Trophoblast cell (in vitro differentiated cells and primary cell): ENCODE results near the gene GPR87.

Experiments
- DNase-seq, 2 donors: peaks; one replicate each; pipeline ENCODE4 v3.0.0-alpha.2; 2016
- H2AFZ ChIP-seq: 2 replicates; pipeline ENCODE4 v1.6.1; 2013; ENCODE audit warnings: low read length, moderate library complexity, mild to moderate bottlenecking; ENCODE audit not compliant: insufficient read depth, poor library complexity
- H2AK5ac ChIP-seq: 2 replicates; pipeline ENCODE4 v1.6.1; 2013; ENCODE audit warnings: mild to moderate bottlenecking, low read length
- H2BK120ac ChIP-seq: 2 replicates; pipeline ENCODE4 v1.6.1; 2013; ENCODE audit warnings: low read length, mild to moderate bottlenecking, moderate library complexity; ENCODE audit not compliant: insufficient read depth, poor library complexity
- H2BK12ac ChIP-seq: 2 replicates; pipeline ENCODE4 v1.6.1; 2013; ENCODE audit warnings: mild to moderate bottlenecking, low read length, moderate library complexity
- H2BK5ac ChIP-seq: 2 replicates; pipeline ENCODE4 v1.6.1; 2013; ENCODE audit warnings: low read length, low read depth, moderate library complexity, mild to moderate bottlenecking; ENCODE audit not compliant: poor library complexity
- H3K14ac ChIP-seq: 2 replicates; pipeline ENCODE4 v1.6.1; 2013; ENCODE audit warnings: mild to moderate bottlenecking, low read length
- H3K18ac ChIP-seq: 2 replicates; pipeline ENCODE4 v1.6.1; 2013; ENCODE audit warnings: mild to moderate bottlenecking, low read length
- H3K23ac ChIP-seq: 2 replicates; pipeline ENCODE4 v1.6.1; 2013; ENCODE audit warnings: low read length
- H3K27ac ChIP-seq: 2 replicates; pipeline ENCODE4 v1.5.1; 2013; ENCODE audit warnings: low read depth, mild to moderate bottlenecking, inconsistent platforms, low read length, moderate library complexity
- H3K27me3 ChIP-seq: 2 replicates; pipeline ENCODE4 v1.6.1; 2013; ENCODE audit warnings: inconsistent platforms, mild to moderate bottlenecking, low read length, moderate library complexity; ENCODE audit not compliant: insufficient read depth
- H3K36me3 ChIP-seq, 2 experiments: 1 replicate in 1 of 2; 2 replicates in 1 of 2; pipeline ENCODE4 v1.6.1; 2013; ENCODE audit warnings: low read length in 2 of 2, mild to moderate bottlenecking in 2 of 2, moderate library complexity in 1 of 2; ENCODE audit not compliant: insufficient read depth in 2 of 2, control insufficient read depth in 1 of 2
- H3K4ac ChIP-seq: 2 replicates; pipeline ENCODE4 v1.6.1; 2013; ENCODE audit warnings: low read depth, mild to moderate bottlenecking, low read length, moderate library complexity
- H3K4me1 ChIP-seq, 2 experiments: 1 replicate in 1 of 2; 2 replicates in 1 of 2; pipeline ENCODE4 v1.6.1; 2013; ENCODE audit warnings: low read length in 2 of 2, mild to moderate bottlenecking in 2 of 2, moderate library complexity in 1 of 2; ENCODE audit not compliant: insufficient read depth in 2 of 2, control insufficient read depth in 1 of 2
- H3K4me2 ChIP-seq: 2 replicates; pipeline ENCODE4 v1.6.1; 2013; ENCODE audit warnings: inconsistent platforms, mild to moderate bottlenecking, low read length, moderate library complexity
- H3K4me3 ChIP-seq: 2 replicates; pipeline ENCODE4 v1.5.1; 2013; ENCODE audit warnings: mild to moderate bottlenecking, low read depth, low read length, inconsistent platforms
- H3K79me1 ChIP-seq: one replicate; pipeline ENCODE4 v1.6.1; 2013; ENCODE audit warnings: low read length
- H3K79me2 ChIP-seq: 2 replicates; pipeline ENCODE4 v1.6.1; 2013; ENCODE audit warnings: low read length, mild to moderate bottlenecking; ENCODE audit not compliant: control insufficient read depth, insufficient read depth, poor library complexity
- H3K9ac ChIP-seq: 2 replicates; pipeline ENCODE4 v1.6.1; 2013; ENCODE audit warnings: mild to moderate bottlenecking, low read length
- H3K9me3 ChIP-seq: 2 replicates; pipeline ENCODE4 v1.6.1; 2013; ENCODE audit warnings: low read depth, mild to moderate bottlenecking, control low read depth, inconsistent platforms, low read length; ENCODE audit not compliant: insufficient read depth
- H4K12ac ChIP-seq: 2 replicates; pipeline ENCODE4 v1.6.1; 2013; ENCODE audit warnings: low read depth, mild to moderate bottlenecking, low read length, moderate library complexity
- H4K8ac ChIP-seq: 2 replicates; pipeline ENCODE4 v1.6.1; 2013; ENCODE audit warnings: low read depth, mild to moderate bottlenecking, low read length, moderate library complexity
- H4K91ac ChIP-seq: one replicate; pipeline ENCODE4 v1.6.1; 2013; ENCODE audit warnings: low read depth, mild to moderate bottlenecking, low read length, moderate library complexity
- whole genome bisulfite sequencing: extraction: QIAGEN DNeasy Blood & Tissue Kit; methylation state at CpG from one replicate; pipeline ENCODE4 v1.1.7; 2013; ENCODE audit warnings: missing lambda C conversion rate; ENCODE audit not compliant: insufficient read length, insufficient coverage; ENCODE audit errors: extremely low coverage; 5-methylcytosine and 5-hydroxymethylcytosine counted together

GPR87 gene

DNA sequence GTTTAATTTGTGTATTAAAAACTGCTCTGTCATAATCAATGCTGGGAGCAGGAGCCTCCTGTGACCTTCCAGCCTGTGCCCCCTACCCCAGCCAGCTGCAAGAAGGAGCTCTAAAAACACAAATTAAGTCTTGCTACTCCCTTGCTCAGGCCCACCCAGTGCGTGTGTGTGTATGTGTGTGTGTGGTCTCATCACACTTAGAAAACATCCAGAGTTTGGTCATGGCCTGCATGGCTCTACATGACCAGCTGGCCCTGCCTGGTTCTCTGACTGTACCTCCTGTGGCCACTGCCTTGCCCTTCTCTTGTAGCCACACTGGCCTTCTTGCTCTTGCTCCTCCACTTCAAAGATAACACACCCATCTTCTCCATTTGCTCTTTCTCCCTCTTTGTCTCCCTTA is 52.0 kb downstream of the GPR87 start:
- no CpG with 5 or more reads among the region's 1 CpG for WGBS
- Histone ChIP-seq H2BK120ac (no peak overlapping the region), H2BK12ac (no peak overlapping the region), H3K4ac (no peak overlapping the region), H3K27ac (no peak overlapping the region), H3K27me3 (no peaks in the 10 kb centered on the region), H3K4me1 (no peaks in the 10 kb centered on the region), H3K79me2 (no peaks in the 10 kb centered on the region), H3K9me3 (no peaks in the 10 kb centered on the region), H3K4me3 (no peak overlapping the region), H3K9ac (no peak overlapping the region), H2BK5ac (no peak overlapping the region), H2AFZ (no peak overlapping the region), H4K91ac (no peak overlapping the region), H3K23ac (no peak overlapping the region), H3K14ac (no peak overlapping the region), H3K18ac (no peak overlapping the region), H3K4me2 (no peak overlapping the region), H4K12ac (no peak overlapping the region), H4K8ac (no peak overlapping the region), H3K36me3 (peaks cover 10 to 15% of the 10 kb centered on the region in 2 experiments), H3K79me1 (no peaks in the 10 kb centered on the region), H2AK5ac (no peak overlapping the region)
- no peak for DNase-seq

DNA sequence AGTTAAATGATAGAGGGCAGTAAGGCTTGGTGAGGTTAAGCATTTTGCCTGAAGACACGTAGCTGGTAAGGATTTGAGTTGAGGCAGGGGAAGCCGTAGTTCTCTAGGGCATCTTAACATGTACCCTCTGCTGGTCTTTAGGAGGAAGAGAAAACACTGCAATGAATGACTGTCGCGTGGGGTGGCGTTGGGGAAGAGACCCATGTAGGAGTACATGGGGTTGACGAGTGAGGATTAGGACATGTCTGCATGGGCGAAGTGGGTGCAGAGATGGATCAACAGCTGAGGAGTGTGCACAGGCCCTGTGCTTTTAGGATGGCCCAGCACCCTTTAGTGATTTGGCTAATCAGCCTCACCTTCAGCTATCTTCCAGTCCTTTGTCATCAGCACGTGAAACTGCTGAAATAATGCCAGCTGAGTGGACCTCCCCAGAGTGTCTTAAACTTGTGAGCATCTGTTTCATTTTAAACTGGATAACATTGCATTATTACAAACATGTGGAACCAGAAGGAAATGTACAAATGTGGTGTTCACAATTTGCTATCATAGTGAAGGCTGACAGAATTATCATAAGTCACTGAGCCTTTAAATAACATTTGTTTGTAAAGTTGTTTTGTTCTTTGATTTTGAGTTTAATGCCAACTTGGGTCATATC is 53.6 kb downstream of the GPR87 start:
- Histone ChIP-seq H3K23ac (no peak overlapping the region), H3K4me2 (no peak overlapping the region), H2BK5ac (no peak overlapping the region), H4K91ac (no peak overlapping the region), H2AK5ac (no peak overlapping the region), H2BK120ac (no peak overlapping the region), H3K79me1 (no peaks in the 10 kb centered on the region), H2BK12ac (no peak overlapping the region), H3K14ac (no peak overlapping the region), H3K4me3 (no peak overlapping the region), H3K18ac (no peak overlapping the region), H3K9ac (no peak overlapping the region), H3K4me1 (no peaks in the 10 kb centered on the region), H4K12ac (no peak overlapping the region), H3K9me3 (no peaks in the 10 kb centered on the region), H3K4ac (no peak overlapping the region), H3K79me2 (no peaks in the 10 kb centered on the region), H3K36me3 (peaks cover 10 to 15% of the 10 kb centered on the region in 2 experiments), H4K8ac (no peak overlapping the region), H3K27me3 (no peaks in the 10 kb centered on the region), H3K27ac (no peak overlapping the region), H2AFZ (no peak overlapping the region)
- DNase-seq = no peak
- no CpG with 5 or more reads among the region's 8 CpGs for WGBS

DNA sequence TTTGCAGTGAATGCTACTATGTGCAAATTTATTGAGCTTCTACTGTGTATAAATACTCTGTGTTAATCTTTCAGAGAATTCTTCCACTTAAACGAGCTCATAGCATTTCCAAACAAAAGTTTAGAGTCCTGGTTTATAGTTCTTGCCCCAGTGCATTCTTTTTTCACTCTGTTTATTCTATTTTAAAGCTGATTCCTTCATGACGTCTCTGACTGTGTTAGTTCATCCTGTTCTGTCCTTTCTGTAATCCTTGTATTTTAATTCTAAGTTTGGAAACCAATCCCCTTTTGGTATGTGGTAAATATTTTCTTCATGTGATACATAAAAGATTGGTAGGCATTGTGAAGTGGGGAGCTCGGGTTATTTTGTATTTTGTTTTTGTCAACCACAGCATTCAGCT is 57.0 kb downstream of the GPR87 start:
- no peak overlapping the region for H4K8ac ChIP-seq
- no peak overlapping the region for H4K91ac ChIP-seq
- no peak overlapping the region for H4K12ac ChIP-seq
- no CpG with 5 or more reads among the region's 3 CpGs for WGBS
- no peak overlapping the region for H2BK120ac ChIP-seq
- no peak overlapping the region for H3K4me3 ChIP-seq
- no peak overlapping the region for H2BK5ac ChIP-seq
- no peak overlapping the region for H3K4me2 ChIP-seq
- peaks cover 9 to 14% of the 10 kb centered on the region in 2 experiments for H3K36me3 ChIP-seq
- H3K23ac ChIP-seq = no peak overlapping the region
- H3K4me1 ChIP-seq = no peaks in the 10 kb centered on the region
- no peak overlapping the region for H2BK12ac ChIP-seq
- H3K18ac ChIP-seq = no peak overlapping the region
- H3K9me3 ChIP-seq = no peaks in the 10 kb centered on the region
- DNase-seq = no peak
- no peak overlapping the region for H2AFZ ChIP-seq
- H3K14ac ChIP-seq = no peak overlapping the region
- no peak overlapping the region for H3K4ac ChIP-seq
- no peaks in the 10 kb centered on the region for H3K79me1 ChIP-seq
- H2AK5ac ChIP-seq = no peak overlapping the region
- no peak overlapping the region for H3K9ac ChIP-seq
- no peaks in the 10 kb centered on the region for H3K27me3 ChIP-seq
- H3K27ac ChIP-seq = no peak overlapping the region
- no peaks in the 10 kb centered on the region for H3K79me2 ChIP-seq

DNA sequence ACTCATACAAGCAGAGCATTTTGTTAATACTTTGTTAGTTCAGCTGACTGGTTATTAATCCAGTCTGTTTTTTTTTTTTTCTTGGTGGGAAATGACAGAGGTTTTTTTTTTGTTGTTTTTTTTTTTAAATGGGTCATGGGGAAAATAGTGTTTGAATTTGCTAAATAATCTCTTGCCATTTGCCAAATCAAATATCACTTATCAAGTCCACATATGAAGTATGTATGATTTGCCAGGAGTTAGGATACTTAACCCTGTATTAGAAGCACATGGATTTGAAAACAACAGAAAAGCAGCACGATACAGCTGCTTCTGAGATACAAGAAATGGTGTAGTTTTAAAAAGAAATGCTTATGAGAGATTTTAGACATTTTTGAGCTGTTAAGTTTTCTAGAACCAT is 59.9 kb downstream of the GPR87 start:
- H3K4me1 ChIP-seq = no peaks in the 10 kb centered on the region
- no peak overlapping the region for H2BK5ac ChIP-seq
- DNase-seq = no peak
- no peak overlapping the region for H3K4ac ChIP-seq
- no peak overlapping the region for H4K12ac ChIP-seq
- H3K18ac ChIP-seq = no peak overlapping the region
- no peak overlapping the region for H3K14ac ChIP-seq
- H4K91ac ChIP-seq = no peak overlapping the region
- no CpG with 5 or more reads among the region's 1 CpG for WGBS
- no peaks in the 10 kb centered on the region for H3K79me1 ChIP-seq
- no peaks in the 10 kb centered on the region for H3K27me3 ChIP-seq
- H2AK5ac ChIP-seq = no peak overlapping the region
- no peak overlapping the region for H2BK12ac ChIP-seq
- H3K23ac ChIP-seq = no peak overlapping the region
- H3K36me3 ChIP-seq = peaks cover 4 to 6% of the 10 kb centered on the region in 2 experiments
- no peak overlapping the region for H2BK120ac ChIP-seq
- no peak overlapping the region for H4K8ac ChIP-seq
- no peaks in the 10 kb centered on the region for H3K79me2 ChIP-seq
- H3K4me2 ChIP-seq = no peak overlapping the region
- H3K4me3 ChIP-seq = no peak overlapping the region
- H3K9ac ChIP-seq = no peak overlapping the region
- no peak overlapping the region for H3K27ac ChIP-seq
- H3K9me3 ChIP-seq = no peaks in the 10 kb centered on the region
- no peak overlapping the region for H2AFZ ChIP-seq
